MM.1S (cell line): Measurements from ENCODE around the gene TNS2.
A peak's percentile ranks its signal among the peaks of the same experiment; 100 is the strongest.

Experiments used
- DNase-seq: peaks from one replicate; pipeline ENCODE4 v3.0.0-alpha.2; 2015
- H2AFZ ChIP-seq: fragments of 300-600 bp; sonication (generic); 2 replicates; pipeline ENCODE4 v1.6.0; 2016; ENCODE audit warnings: antibody characterized with exemption, low read length
- H3F3A ChIP-seq: fragments of 300-600 bp; sonication (generic); 2 replicates; pipeline ENCODE4 v1.6.1; 2016; ENCODE audit warnings: mild to moderate bottlenecking, antibody characterized with exemption, low read length, moderate library complexity, mixed read lengths; ENCODE audit not compliant: insufficient read depth
- H3K27ac ChIP-seq: fragments of 300-600 bp; sonication (generic); 2 replicates; pipeline ENCODE4 v1.5.1; 2016; ENCODE audit warnings: mild to moderate bottlenecking, low read length
- H3K27me3 ChIP-seq: fragments of 300-600 bp; sonication (generic); replicated peaks from 2 replicates; pipeline ENCODE4 v1.6.0; 2016; ENCODE audit warnings: low read length; ENCODE audit not compliant: insufficient read depth
- H3K36me3 ChIP-seq: fragments of 300-600 bp; sonication (generic); replicated peaks from 2 replicates; pipeline ENCODE4 v1.6.1; 2016; ENCODE audit warnings: mild to moderate bottlenecking, low read length, mixed read lengths; ENCODE audit not compliant: insufficient read depth
- H3K4me1 ChIP-seq: fragments of 300-600 bp; sonication (generic); 2 replicates; pipeline ENCODE4 v1.6.1; 2016; ENCODE audit warnings: low read length, mixed read lengths
- H3K4me2 ChIP-seq: fragments of 300-600 bp; sonication (generic); 2 replicates; pipeline ENCODE4 v1.6.0; 2016; ENCODE audit warnings: low read depth, low read length
- H3K4me3 ChIP-seq: fragments of 300-600 bp; sonication (generic); 2 replicates; pipeline ENCODE4 v1.5.1; 2016; ENCODE audit warnings: low read length, mixed read lengths
- H3K79me2 ChIP-seq: fragments of 300-600 bp; sonication (generic); 2 replicates; pipeline ENCODE4 v1.6.1; 2016; ENCODE audit warnings: mixed run types, low read length, mixed read lengths
- H3K9ac ChIP-seq: fragments of 300-600 bp; sonication (generic); 2 replicates; pipeline ENCODE4 v1.6.1; 2016; ENCODE audit warnings: low read length, mixed read lengths
- H3K9me2 ChIP-seq: fragments of 300-600 bp; sonication (generic); replicated peaks from 2 replicates; pipeline ENCODE4 v1.6.1; 2016; ENCODE audit warnings: mild to moderate bottlenecking, low read length, mixed read lengths; ENCODE audit not compliant: insufficient read depth
- H3K9me3 ChIP-seq: fragments of 300-600 bp; sonication (generic); replicated peaks from 2 replicates; pipeline ENCODE4 v1.6.1; 2016; ENCODE audit warnings: mild to moderate bottlenecking, low read length, mixed read lengths; ENCODE audit not compliant: insufficient read depth
- H4K20me1 ChIP-seq: fragments of 300-600 bp; sonication (generic); 2 replicates; pipeline ENCODE4 v1.6.1; 2016; ENCODE audit warnings: mild to moderate bottlenecking, low read length, moderate library complexity, mixed read lengths; ENCODE audit not compliant: insufficient read depth
- CTCF ChIP-seq: fragments of 300-600 bp; sonication (generic); IDR thresholded peaks from 2 replicates; pipeline ENCODE4 v1.5.1; 2016; ENCODE audit warnings: antibody characterized with exemption, low read length, mixed read lengths
- EZH2 ChIP-seq: fragments of 300-600 bp; sonication (generic); optimal IDR thresholded peaks from 2 replicates; pipeline ENCODE3; 2017; ENCODE audit warnings: low read depth, mild to moderate bottlenecking, antibody characterized with exemption, low read length, mixed read lengths
- EZH2phosphoT487 ChIP-seq: fragments of 300-600 bp; sonication (generic); IDR thresholded peaks from 2 replicates; pipeline ENCODE4 v1.6.1; 2018; ENCODE audit warnings: antibody characterized with exemption, low read length

The TNS2 gene

GRCh38 chr12:53047221-53048032 lies 2.4 kb upstream of the TNS2 start:
- Histone ChIP-seq H3K9me3 (no peaks in the 10 kb centered on the region), H3K9me2 (no peaks in the 10 kb centered on the region), H4K20me1 (no peaks in the 10 kb centered on the region), H3K4me2 (peak overlapping the region; percentile 54), H3K27ac (no peak overlapping the region), H3K4me1 (no peaks in the 10 kb centered on the region), H2AFZ (peak overlapping the region; percentile 52; the same call in 1 of the 2 replicates), H3K79me2 (no peaks in the 10 kb centered on the region), H3F3A (peaks cover 27% of the 10 kb centered on the region), H3K27me3 (peaks cover 6% of the 10 kb centered on the region; the same call in 1 of the 2 replicates), H3K9ac (peak overlapping the region; percentile 22; the same call in 1 of the 2 replicates), H3K4me3 (peak overlapping the region; percentile 20; the same call in 1 of the 2 replicates), H3K36me3 (no peaks in the 10 kb centered on the region)
- DNase-seq = peak; percentile 63
- TF ChIP-seq CTCF = no peak
- no peak for TF ChIP-seq EZH2
- no peak for TF ChIP-seq EZH2phosphoT487

GRCh38 chr12:53048033-53048779 lies 1.7 kb upstream of the TNS2 start:
- DNase-seq = no peak
- Histone ChIP-seq H3K27me3 (peaks cover 6% of the 10 kb centered on the region; the same call in 1 of the 2 replicates), H4K20me1 (no peaks in the 10 kb centered on the region), H3K4me2 (peak overlapping the region; percentile 54; the same call in 1 of the 2 replicates), H3F3A (peaks cover 24% of the 10 kb centered on the region; the same call in 1 of the 2 replicates), H3K9me2 (no peaks in the 10 kb centered on the region), H3K9ac (peak overlapping the region; percentile 22; the same call in 1 of the 2 replicates), H3K9me3 (no peaks in the 10 kb centered on the region), H3K4me1 (0 out of 2 replicates have a peak, but pooled peaks cover under 1% of the 10 kb centered on the region), H3K36me3 (no peaks in the 10 kb centered on the region), H3K27ac (no peak overlapping the region), H3K4me3 (no peak overlapping the region), H3K79me2 (no peaks in the 10 kb centered on the region), H2AFZ (no peak overlapping the region)
- TF ChIP-seq EZH2phosphoT487 = no peak

GRCh38 chr12:53048780-53049401 lies 974 bp upstream of the TNS2 start:
- Histone ChIP-seq H3K9ac (no peak overlapping the region), H3F3A (peaks cover 22% of the 10 kb centered on the region; the same call in 1 of the 2 replicates), H3K4me2 (no peak overlapping the region), H3K36me3 (no peaks in the 10 kb centered on the region), H3K9me2 (no peaks in the 10 kb centered on the region), H3K79me2 (no peaks in the 10 kb centered on the region), H4K20me1 (no peaks in the 10 kb centered on the region), H2AFZ (no peak overlapping the region), H3K4me3 (no peak overlapping the region), H3K27ac (no peak overlapping the region), H3K9me3 (no peaks in the 10 kb centered on the region), H3K4me1 (0 out of 2 replicates have a peak, but pooled peaks cover 5% of the 10 kb centered on the region), H3K27me3 (peaks cover 6% of the 10 kb centered on the region; the same call in 1 of the 2 replicates)
- TF ChIP-seq EZH2 (no peak), EZH2phosphoT487 (no peak), CTCF (no peak)
- DNase-seq = no peak
